GM21367 (cell line): ENCODE measurements around the gene SAAL1.
"Not testable (repeated sequence)": the region's sequence is repeated elsewhere in the genome, so short reads cannot be mapped to it uniquely, and the experiment has no call there.

Experiments used
- ATAC-seq: cut with Tn5 transposase; IDR thresholded peaks from one replicate; pipeline ENCODE4 v1.9.1; 2021; ENCODE audit not compliant: unreplicated experiment

The SAAL1 gene

GRCh38 chr11:18105802-18106574, at the start of gene SAAL1:
Gene SAAL1, minus strand, starts transcription at chr11:18106082. Its CDS starts 41 bp downstream, at chr11:18106041.
- ATAC-seq = peak; percentile 90

DNA sequence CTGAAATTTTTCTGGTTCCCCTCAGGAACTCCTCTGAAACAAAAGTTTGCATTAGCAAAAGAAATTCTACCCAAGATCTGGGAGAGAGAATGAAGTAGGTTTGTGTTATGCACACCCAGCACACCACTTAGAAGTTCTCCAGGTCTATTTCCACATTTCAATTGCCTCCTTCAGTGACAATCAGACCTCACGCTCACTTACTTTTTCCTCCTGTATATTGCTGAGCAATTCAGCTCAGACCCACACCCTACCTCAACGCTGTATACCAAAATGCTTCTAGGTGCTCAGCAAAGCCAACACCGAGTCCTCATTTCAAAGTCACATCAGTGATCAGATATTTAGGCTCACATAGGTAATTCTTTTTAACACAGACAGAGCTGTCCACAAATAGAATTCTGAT, 45.7 kb upstream of the SAAL1 start:
- no peak for ATAC-seq

- no peak for ATAC-seq
Measured at GRCh38 chr11:18145837-18146236, 40.0 kb upstream of the SAAL1 start.

DNA sequence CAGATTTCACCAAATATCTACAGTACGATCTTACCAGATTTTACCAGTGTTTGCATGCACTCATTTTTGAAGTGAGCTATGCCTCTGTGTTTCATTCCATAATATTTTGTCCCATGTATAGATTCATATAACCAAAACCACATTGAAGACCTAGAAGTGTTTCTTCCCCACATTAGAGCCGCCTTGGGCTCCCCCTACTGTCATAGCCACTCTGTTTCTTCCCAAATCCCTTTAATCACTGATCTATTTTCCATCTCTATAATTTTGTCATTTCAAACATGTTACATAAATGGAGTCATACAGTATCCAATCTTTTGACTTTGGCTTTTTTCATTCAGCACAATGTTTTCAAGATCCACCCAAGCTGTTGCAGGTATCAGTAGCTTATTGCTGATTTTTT, 39.1 kb upstream of the SAAL1 start:
- no peak for ATAC-seq

DNA sequence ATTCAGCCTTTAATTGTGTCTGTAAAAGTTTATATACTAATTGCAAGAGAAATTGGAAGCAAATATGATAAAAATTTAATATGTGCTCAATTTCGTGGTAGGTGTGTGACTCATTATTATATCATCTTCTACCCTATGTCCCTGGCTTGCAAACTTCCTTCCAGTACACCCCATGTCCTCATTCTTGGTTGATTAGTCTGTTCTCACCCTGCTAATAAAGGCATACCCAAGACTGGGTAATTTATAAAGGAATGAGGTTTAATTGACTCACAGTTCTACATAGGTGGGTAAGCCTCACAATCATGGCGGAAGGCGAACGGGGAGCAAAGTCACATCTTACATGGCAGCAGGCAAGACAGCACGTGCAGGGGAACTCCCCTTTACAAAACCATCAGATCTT, 38.4 kb upstream of the SAAL1 start:
- ATAC-seq = no peak

- ATAC-seq = no peak
Measured at GRCh38 chr11:18140145-18140544, 34.3 kb upstream of the SAAL1 start.

DNA sequence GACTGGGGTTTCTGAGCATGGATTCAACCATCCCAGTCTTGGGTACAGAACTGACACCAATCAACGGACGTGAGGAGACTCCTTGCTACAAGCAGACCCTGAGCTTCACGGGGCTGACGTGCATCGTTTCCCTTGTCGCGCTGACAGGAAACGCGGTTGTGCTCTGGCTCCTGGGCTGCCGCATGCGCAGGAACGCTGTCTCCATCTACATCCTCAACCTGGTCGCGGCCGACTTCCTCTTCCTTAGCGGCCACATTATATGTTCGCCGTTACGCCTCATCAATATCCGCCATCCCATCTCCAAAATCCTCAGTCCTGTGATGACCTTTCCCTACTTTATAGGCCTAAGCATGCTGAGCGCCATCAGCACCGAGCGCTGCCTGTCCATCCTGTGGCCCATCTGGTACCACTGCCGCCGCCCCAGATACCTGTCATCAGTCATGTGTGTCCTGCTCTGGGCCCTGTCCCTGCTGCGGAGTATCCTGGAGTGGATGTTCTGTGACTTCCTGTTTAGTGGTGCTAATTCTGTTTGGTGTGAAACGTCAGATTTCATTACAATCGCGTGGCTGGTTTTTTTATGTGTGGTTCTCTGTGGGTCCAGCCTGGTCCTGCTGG, 31.4 kb upstream of the SAAL1 start:
- ATAC-seq = no peak

- ATAC-seq = no peak
Measured at GRCh38 chr11:18135308-18135707, 29.4 kb upstream of the SAAL1 start.

- no peak for ATAC-seq
Measured at GRCh38 chr11:18132341-18132740, 26.5 kb upstream of the SAAL1 start, which contains the start of gene MRGPRX3. Gene MRGPRX3, plus strand, starts transcription at chr11:18132571. Its CDS starts 4,632 bp downstream, at chr11:18137203.

DNA sequence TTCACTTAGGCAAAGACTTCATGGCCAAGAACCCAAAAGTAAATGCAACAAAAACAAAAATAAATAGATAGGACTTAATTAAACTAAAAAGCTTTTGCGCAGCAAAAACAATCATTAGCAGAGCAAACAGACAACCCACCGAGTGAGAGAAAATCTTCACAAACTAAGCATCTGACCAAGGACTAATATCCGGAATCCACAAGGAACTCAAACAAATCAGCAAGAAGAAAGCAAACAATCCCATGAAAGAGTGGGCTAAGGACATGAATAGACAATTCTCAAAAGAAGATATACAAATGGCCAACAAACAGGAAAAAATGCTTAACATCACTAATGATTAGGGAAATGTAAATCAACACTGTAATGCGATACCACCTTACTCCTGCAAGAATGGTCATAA, 25.2 kb upstream of the SAAL1 start:
- not testable (repeated sequence) for ATAC-seq

DNA sequence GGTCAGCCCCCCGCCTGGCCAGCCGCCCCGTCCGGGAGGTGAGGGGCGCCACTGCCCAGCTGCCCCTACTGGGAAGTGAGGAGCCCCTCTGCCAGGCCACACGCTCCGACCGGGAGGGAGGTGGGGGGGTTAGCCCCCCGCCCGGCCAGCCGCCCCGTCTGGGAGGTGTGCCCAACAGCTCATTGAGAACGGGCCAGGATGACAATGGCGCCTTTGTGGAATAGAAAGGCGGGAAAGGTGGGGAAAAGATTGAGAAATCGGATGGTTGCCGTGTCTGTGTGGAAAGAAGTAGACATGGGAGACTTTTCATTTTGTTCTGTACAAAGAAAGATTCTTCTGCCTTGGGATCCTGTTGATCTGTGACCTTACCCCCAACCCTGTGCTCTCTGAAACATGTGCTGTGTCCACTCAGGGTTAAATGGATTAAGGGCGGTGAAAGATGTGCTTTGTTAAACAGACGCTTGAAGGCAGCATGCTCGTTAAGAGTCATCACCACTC, 15.5 kb upstream of the SAAL1 start:
- ATAC-seq = not testable (repeated sequence)

DNA sequence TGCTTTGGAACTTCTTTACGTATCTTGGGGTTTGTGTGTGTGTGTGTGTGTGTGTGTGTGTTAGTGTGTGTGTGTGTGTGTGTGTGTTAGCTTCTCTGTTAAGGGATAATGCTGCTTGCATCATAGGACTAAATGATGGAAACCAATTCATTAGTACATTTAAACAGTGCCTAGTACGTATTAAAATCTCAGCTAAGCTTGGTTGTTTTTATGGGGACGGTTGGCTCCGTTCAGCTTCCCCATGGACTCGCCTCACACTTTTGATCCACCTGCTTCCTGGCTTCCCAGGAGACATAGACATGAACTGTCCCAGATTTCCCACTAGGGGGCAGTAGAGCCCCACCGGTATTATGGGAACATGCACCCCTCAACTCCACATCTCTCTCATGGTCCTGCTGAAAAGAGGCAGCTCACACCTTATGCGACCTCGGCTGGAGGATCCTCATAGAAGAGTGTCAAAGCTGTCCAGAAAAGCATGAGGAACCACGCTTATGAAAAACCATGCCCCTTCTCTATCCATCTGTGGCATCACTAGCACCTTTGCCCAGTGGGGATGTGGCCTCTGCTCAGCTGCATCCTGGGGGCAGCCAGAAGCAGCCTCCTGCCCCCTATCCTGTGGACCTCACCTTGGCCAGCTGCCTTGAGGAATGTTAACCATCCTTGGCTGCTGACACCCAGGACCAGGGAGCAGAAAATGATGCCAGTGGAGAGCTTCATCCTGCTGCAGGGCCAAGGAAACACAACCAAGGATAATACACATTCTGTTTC, 9.7 kb upstream of the SAAL1 start:
- ATAC-seq = peak; percentile 83

DNA sequence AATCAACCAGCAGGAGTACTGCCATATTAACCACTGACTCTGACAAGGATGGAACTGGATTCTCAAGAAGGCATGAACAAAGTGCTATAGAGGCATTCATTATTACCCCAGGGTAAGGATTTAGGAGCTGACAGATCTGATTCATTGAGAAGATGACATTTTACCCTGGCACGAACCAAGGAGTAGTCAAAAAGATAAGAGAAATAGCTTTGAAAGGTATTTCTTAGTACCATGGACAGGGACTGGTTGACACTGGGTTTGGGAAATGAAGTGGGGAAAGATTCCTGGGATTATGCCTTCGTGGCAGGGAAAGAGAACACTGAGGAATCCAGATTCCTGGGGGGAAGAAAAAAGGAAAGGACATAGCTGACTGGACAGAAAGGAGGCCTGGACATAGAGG, 5.1 kb upstream of the SAAL1 start:
- ATAC-seq = no peak

- ATAC-seq = no peak
Measured at GRCh38 chr11:18108254-18108653, 2.4 kb upstream of the SAAL1 start.

DNA sequence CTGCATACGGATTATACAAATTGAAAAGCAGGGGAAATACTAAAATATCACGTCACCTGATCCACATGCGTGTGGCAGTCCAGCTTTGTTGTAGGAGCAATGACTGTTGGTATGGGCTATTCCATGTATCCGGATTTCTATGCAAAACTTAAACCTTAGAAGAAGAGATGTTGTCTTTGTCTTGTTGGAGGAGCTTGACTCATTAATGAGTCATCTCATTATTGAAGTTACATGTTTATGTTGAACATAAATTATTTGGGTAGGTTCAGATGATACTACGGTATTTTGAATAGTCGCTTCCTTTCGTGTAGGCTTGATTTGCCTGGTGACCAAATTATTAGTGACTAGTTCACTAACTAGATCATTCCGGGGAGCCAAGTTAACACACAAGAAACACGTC, 806 bp upstream of the SAAL1 start:
- ATAC-seq = no peak

DNA sequence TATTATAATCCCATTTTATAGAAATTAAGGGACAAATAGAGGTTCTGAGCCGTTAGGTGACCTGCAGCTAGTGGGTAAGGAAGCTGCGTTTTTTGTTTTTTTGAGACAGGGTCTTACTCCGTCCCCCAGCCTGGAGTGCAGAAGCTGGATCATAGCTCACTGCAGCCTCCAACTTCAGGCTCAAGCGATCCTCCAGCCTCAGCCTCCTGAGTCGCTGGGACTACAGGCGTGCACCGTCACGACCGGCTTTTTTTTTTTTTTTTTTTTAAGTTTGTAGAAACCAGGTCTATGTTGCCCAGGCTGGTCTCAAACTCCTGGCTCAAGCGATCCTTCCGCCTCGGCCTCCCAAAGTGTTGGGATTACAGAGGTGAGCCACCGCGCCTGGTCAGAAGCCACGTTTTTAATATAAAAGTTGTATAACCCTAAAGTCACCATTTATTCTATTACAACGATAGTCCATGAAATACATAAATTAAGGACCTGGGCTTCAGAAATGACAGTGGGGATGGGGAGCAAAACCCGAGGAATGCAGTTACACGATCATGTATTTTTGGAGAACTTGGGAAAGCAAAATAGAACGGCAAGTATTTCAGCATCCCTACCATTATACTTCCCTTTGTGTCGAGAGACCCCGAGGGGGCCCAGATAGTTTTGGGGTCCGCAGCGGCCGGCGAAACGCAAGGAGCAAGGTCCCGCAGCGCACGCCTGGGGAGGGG, 638 bp downstream of the SAAL1 start:
- ATAC-seq = peak; percentile 3

DNA sequence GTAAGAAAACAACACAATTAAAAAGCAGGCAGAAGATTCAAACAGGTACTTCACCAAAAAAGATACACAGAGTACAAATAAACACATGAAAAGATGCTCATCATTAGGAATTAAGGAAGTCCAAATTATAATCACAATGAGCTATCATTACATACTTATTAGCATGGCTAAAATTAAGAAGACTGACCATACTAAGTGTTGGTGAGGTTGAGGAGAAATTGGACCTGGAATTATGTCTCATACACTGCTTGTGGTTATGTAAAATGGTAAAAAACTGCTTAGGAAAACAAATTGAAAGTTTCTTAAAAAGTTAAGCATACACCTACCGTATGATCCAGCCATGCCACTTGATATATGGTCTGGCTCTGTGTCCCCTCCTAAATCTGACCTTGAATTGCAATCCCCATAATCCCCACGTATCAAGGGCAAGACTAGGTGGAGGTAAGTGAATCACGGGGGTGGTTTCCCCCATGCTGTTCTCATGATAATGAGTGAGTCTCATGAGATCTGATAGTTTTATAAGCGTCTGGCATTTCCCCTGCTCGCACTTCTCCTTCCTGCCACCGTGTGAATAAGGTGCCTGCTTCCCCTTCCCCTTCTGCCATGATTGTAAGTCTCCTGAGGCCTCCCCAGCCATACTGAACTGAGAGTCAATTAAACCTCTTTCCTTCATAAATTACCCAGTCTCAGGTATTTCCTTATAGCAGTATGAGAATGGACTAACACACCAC, 4.8 kb downstream of the SAAL1 start:
- no peak for ATAC-seq

DNA sequence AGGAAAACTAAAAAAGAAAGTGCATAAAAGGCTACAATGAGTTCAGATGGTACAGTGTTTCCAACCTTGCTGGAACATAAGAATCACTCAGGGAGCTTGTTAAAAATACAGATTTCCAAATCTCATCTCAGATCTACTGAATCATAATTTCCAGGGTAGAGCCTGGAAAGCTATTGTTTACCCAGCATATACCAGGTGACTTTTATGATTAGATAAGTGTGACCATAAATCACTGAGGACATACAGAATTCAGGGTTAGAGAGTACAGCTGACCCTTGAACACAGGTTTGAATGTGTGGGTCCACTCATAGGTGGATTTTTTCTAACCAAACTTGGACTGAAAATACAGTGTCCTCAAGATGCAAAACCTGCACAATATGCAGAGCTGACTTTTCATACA, 11.9 kb downstream of the SAAL1 start:
- ATAC-seq = no peak

GRCh38 chr11:18091731-18092130, 14.2 kb downstream of the SAAL1 start:
- ATAC-seq = no peak

DNA sequence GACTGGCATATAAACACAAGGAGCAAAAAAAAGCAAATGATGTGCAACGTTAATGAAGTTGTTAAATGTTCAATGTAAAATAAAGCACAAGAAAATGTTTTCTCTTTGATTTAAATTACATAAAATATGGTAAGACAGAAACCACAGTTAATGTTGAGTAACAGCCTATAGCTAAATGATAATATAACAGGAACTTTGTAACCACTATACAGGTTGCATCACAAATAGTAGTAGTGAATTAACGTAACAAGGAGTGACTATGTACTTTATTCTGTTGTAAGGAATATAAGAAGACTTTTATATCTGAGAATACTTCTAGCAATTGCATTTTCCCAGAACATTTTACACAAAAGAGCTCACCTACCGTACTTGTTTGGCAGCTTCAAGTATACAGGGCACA, 16.9 kb downstream of the SAAL1 start:
- ATAC-seq = no peak
